Raji (cell line): ENCODE results near the gene CAV3.

Experiments
- POLR2A ChIP-seq: IDR thresholded peaks from 2 replicates; pipeline ENCODE4 v1.6.1; 2011; ENCODE audit warnings: low read depth, low read length, control low read depth; ENCODE audit not compliant: insufficient read depth

The CAV3 gene

DNA sequence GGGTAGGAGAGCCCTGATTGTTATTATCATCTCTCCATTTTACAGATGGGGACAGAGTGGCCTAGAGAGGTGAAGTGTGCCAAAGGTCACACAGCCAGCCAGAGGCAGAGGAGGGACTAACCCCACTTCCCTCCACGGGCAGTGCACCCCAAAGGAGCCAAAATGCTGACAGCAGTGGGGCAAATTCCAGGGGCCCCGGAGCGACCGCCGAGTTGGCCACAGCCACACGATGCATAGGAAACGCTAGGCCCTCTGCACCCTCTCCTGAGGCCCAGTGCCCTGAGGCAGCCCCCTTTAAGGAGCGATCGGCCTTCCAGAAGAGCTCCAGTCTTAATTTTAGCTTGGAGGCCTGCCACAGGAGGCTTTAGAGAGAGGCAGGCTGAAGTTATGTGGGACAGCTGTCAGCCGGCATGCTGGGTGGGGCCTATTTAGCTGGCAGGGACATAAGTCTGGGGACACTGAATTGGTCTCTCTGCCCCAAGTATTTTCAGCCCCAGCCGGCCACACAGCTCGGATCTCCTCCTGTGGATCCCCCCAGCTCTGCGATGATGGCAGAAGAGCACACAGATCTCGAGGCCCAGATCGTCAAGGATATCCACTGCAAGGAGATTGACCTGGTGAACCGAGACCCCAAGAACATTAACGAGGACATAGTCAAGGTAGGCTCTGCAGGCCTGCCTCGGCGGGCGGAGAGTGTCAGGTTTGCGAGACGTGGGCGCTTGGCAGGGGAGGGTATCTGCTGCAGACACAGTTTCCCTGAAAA, at the start of gene CAV3:
TSS of gene CAV3 (plus strand) at position 471 of the 763 bp plus-strand sequence. CDS start at position 546, 75 bp downstream.
- no peak for TF ChIP-seq POLR2A

DNA sequence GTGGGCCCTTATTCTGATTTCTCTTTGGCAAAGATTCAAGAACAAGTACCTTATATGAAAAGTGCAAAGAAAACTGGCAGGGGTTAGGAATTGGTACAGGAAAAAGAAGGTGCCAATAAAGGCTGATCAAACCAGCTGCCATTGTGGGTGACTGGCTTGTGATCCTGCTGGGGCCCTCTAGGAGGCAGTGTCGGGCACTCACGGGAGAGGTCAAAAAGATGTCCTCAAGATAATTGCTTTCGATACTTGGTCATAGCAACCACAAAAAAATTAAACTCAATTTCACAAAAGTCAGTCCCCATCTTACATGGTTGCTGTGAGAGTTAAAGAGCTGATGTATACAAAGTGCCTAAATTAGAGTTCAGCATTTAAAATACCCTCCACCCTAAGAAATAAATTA, 31.0 kb upstream of the CAV3 start:
- no peak for TF ChIP-seq POLR2A

DNA sequence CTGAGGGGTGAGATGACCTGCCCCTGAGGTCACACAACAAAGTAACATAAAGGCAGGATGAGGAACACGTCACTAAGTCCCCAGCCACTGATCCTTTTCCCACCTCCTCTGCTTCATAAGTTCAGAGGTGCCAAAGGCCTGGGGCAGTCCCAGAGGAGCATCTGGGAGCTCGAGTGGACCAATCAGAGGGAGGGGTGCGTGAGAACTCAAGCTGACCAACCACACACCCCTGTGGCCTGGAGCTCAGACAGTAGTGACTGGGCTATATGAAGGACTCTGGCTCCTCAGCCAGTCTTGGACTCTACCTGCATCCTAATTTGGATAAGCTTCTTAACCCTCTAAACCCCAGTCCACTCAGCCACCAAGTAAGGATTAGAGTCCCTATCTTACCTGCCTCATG, 28.0 kb upstream of the CAV3 start:
- TF ChIP-seq POLR2A: no peak

DNA sequence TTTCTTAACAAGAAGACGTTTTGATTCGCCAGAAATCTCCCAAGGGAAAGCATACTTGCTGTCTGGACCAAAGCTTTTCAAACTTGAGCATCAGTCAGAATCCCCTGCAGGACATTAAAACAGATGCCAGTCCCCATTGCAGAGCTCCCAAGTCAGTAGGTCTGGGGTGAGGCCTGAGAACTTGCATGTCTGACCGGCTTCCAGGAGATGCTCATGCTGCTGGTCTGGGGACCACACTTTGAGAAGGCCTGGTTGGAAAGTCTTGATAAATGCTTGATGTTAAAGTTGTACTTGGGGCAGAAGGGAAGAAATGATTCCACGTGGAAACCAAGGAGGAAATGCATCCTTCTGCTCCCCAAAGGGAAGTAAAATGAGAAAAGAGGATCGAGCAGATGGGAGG, 24.3 kb upstream of the CAV3 start:
- no peak for TF ChIP-seq POLR2A

DNA sequence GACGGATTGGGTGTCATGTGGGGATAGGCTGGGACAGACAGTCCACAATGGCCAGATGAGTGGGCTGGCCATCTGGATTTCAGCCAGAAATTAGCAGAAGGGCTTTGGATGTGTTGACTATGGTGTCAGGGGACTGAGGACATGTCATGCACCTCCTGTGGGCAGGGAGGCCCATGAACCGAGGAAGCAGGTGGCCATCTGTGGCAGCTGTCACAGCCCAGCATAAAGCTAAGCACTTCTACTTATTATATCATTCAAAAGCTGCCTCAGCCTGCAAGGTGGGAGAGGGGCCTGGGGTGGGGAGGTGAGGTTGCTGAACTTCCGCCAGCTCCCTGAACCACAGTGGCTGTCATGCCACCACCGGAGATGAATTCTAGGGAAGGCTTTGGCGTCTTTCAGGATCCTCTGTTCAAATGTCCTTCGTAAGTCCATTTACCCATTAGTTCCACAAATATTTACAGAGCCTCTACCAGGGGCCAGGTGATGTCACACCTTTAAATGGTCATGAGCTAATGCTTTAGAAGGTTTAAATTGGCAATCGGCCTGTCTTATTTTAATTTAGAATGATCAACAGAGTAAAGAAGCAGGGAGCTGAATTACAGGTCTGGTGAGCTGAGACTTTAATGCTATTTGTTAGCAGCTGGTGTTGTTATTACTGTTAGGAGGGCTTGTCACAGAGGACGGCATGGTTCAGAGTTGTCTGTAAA, 23.6 kb upstream of the CAV3 start:
- no peak for TF ChIP-seq POLR2A

DNA sequence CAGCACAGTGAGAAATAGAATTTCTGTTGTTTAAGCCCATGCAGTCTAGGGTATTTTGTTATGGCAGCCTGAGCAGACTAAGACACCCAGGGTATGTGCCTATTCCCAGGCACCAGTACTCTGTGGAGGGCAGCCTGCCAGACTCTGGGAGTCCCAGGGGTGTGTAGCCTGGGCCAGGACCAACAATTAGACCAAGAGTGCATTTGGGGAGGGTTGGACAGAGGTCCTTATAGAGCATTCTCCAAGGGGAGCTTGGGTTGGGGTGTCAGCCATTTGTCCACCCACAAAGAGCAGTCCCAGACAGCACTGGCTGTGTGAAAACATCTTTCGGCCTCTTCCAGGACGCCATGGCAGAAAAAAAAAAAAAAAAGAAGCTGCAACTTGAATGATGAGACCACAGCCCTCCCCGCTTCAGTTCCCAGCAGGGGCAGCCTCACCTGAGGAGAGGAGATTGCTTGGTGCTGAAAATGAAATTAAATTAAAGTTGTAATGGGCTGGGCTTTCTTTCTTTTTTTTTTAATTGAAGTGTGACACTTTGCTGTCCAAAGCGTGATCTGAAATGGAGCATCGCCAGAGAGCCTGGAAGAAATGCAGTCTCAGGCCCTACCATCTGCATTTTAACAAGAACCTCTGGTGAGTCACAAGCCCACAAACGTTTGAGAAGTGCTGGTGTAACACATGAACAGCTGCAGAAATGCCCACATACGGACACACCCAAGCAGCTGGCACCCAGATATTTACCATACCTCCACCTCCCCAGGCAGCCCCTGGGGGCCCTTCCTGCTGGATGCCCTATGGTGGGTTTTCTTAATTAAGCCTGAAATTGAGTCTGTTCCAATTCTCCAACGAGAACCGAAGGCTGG, 21.3 kb upstream of the CAV3 start:
- no peak for TF ChIP-seq POLR2A

DNA sequence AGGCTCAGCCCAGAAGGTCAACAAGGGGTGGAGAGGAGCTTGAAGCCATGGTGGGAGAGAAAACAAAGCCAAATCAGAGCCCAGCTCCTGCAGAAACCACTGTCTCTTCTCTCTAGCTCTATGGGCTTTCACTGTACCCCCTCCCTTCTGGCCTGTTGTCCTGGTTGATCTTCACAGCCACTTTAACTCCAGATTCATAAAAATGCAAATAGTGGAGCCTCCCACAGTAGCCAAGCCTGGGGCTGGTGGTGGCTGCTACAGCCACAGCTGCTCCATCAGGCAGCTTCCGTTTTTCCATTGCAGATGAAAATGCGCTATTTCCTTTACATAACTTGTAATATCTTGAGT, 20.7 kb upstream of the CAV3 start:
- TF ChIP-seq POLR2A: no peak

DNA sequence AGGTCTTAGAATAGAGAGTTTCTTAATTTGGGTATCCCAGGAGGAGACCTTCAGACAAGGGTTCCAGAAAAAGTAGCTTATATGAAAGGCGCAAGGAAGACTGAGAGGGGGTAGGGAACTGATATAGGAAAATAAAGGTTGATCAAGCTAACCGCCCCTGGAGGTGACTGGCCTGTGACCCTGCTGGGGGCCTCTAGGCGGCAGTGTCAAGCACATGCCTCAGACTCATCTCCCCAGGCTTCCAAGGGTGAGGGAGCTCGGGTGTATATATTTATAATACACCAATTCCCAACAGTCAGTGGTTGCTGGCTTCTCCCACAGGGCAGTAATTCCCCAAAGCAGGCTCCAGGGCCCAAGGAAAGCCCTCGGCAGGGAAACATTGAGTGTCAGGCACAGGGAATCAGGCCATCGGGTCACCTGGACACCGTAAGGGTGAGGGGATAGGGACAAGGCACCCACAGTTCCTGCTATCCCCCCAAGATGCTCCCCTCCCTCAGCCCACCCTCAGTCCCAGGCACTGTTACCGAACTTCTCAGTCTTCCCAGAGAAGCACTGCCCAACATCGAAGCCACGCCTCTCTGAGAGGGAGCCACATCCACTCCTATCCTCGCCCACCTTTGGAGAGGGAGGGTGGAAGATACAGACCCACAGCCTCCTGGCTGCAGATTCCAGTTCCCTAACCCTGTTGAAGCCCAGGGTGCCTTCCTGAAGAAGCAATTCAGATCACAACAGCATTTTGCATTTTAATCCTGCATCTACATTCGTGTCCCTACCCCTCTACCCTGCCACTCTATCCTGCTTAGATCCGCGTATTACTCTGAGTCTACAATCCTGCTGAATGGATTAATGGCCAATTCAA, 19.5 kb upstream of the CAV3 start:
- TF ChIP-seq POLR2A: no peak

DNA sequence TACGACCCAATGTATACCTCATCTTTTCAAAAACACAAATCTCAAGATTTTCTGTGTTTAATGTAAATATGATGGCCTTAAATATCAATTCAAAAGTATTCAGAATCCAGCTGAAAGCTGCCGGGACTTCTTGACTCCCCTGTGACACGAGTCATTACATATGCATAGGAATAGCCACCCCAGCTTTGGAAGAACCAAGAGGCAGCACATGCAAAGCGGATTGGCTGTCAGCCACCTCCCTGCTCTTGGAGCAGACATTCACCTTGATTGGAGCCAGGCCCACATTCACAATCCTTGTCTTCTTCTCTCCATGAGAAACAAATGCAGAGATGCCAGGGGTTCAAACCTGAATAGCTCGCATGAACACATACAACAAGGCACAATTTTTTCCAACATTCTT, 10.8 kb upstream of the CAV3 start:
- no peak for TF ChIP-seq POLR2A

DNA sequence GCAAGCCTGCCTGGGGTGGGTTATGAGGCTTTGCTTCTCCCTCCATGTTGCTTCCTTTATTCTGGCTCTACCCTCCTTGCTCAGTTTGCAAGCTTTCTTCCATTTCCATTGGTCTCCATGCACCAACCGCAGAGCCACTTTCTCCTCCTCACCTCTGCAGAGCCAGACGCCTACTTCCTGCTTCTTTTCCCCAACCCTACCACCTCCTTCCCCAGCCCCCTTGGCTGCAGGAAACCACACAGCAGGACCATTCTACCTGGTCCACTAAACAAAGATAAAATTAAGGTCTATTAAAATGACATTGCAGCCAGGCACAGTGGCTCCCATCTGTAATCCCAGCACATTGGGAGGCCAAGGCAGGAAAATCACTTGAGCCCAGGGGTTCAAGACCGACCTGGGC, 10.0 kb upstream of the CAV3 start:
- TF ChIP-seq POLR2A: no peak

DNA sequence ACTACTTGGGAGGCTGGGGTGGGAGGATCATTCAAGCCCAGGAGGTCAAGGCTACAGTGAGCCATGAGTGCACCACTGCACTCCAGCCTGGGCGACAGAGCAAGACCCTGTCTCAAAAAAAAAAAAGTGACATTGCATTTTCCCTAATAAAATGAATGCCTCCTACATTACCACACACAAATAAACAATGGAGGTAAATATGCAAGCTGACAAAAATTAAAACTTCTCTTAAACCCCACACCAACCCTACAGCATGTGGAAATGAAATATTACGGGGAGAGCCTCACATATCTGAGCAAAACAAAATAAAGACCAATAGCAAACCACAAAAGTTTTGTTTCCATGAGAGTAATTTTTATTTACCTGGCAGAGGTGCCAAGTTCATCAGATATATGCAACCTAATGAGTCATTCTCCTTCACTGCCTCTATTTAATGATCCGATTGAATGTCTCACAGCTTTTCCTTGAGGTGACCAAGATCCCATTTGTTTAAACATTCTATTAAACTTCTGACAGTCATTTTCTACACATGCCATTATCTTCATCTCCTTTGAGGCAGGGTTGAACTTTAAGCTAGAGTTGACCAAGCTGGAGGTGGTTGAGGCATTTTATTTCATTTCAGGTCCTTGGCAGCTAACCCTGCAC, 9.4 kb upstream of the CAV3 start:
- no peak for TF ChIP-seq POLR2A

DNA sequence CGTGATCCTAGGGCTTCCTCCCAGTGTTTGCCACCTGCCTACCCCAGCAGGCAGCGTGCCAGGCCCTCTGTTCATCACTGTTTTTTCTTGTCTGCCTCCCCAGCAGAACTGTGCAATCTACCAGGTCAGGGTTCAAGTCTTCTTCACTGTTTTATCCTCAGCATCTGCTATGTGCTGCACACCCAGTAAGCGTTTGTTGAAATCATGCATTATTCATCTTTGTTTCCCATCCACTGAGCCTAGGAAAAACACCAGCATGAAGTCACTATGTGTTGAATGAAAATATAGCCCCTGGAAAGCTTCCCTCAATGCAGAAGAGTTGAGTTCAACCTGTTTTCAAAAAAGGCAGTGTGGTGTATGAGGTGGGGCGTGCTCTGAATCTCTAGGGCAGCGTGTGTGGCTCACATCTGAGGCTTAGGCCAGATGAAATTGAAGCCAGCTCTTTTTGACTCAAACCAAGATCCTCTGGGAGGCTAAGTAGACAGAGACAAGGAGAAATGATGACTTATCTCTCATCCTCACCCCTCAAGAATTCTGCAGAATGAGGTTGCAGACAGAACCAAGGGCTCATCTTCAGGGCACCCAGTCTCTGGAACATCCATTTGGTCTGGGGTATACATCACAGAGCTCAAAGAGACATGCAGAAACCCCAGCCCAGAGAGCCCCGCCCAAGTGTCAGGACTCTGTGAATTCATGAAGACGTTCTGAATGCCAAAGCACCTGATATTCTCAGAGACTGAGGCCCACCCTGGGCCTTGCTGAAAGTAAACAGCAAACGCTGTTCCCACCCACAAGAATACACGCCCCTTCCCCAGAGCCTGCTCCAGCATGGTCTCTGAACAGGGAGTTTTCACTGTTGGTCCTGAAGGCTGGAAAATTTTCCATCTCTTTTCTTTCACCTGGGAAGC, 5.7 kb upstream of the CAV3 start:
- no peak for TF ChIP-seq POLR2A

DNA sequence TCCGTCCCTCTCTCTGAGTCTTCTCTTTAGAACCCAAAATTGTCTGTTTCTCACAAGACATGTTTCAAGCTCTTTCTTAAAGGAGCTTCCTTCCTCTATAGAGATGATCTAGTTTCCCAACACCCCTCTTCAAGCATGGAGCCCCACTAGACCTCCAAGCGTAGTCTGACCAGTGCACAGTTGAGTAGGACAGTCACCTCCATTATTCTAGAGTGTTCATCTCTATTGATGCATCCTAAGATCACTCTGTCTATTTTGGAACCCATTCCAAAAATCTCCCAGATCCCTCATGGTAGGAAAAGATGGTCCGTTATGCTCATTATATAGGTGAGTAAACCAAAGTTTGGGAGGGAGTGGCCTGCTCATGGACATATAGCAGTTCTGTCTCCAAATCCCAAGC, 4.1 kb upstream of the CAV3 start:
- no peak for TF ChIP-seq POLR2A

DNA sequence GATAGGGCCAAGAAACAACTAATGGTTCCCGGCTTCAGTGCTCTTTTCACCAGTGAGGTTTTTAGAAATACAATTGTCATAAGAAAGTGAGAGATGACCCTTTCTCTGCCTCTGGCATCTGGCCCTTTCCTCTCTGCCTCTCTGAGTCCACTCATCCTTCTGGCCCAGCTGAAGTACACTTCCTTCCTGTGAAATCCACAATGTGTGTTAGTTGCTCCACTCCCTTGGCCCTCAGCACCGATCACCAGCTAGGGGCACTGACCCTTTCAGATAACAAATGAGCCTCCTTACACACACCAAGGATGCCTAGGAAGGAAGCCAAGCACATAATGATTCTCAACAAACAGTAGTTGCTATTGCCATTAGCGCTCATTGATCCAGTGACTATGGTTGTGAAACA, 2.9 kb upstream of the CAV3 start:
- TF ChIP-seq POLR2A: no peak

DNA sequence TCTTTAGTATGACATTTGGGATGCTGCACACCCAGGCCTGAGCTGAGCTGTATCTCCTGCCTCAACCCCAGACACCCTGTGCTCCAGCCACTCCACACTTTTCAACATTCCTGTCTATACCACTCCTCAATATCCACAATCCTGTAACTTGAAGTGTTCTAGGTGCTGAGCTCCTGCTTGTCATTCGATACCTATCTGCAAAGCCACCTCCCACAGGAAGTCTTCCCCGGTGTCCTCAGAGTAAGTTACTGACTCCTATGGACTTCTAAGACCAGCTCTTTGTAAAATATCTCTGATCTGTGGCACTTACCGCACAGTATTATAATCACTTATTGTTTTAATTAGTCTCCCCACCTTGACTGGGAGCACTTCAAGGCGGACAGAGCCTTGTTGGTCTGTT, 1.2 kb upstream of the CAV3 start:
- TF ChIP-seq POLR2A: no peak
